Measurements from ENCODE around the gene PLAU. TPM values are rescaled to one million over a fixed set of nuclear protein-coding genes. Genes with fewer than 3 reads are reported as not detected.

The PLAU gene
- total and polyA plus RNA-seq, 2 experiments from 2014 or later = 5.2 to 11.1 TPM

GRCh38 chr10:73965890-73966768, 55.2 kb downstream of the PLAU start:
- DNase-seq (ENCODE audit: low spot score) = peak; percentile 88
- Histone ChIP-seq H3K4me2 (peak overlapping the region; percentile 50), H3K79me2 (no peaks in the 10 kb centered on the region), H3K9me3 (ENCODE audit: low read depth) (no peaks in the 10 kb centered on the region), H3K4me1 (ENCODE audit: insufficient read depth) (peaks cover 27% of the 10 kb centered on the region), H3K9me2 (replicated peaks; ENCODE audit: insufficient read depth) (no peaks in the 10 kb centered on the region), H3K27me3 (no peaks in the 10 kb centered on the region), H4K20me1 (ENCODE audit: insufficient read depth, poor library complexity, severe bottlenecking) (no peaks in the 10 kb centered on the region), H3K27ac (peak overlapping the region; percentile 89), H3K4me3 (no peak overlapping the region), H3K36me3 (replicated peaks; ENCODE audit: insufficient read depth, low read depth) (no peaks in the 10 kb centered on the region), H2AFZ (peak overlapping the region; percentile 13)
- no peak for TF ChIP-seq EZH2phosphoT487 (IDR thresholded peaks at IDR 0.05; ENCODE audit: low read depth, severe bottlenecking, unreplicated experiment)
- no peak for TF ChIP-seq EZH2 (IDR thresholded peaks at IDR 0.05; ENCODE audit: borderline replicate concordance)
- no peak for TF ChIP-seq CTCF (IDR thresholded peaks at IDR 0.05; ENCODE audit: poor library complexity)
- 11% methylated on average over 16 of the region's 16 CpGs for WGBS (ENCODE audit: low lambda C conversion rate, missing lambda C conversion rate)

- no peaks in the 10 kb centered on the region for H3K36me3 ChIP-seq (replicated peaks; ENCODE audit: insufficient read depth, low read depth)
- H3K9me2 ChIP-seq (replicated peaks; ENCODE audit: insufficient read depth) = no peaks in the 10 kb centered on the region
- no peak for DNase-seq (ENCODE audit: low spot score)
- no peaks in the 10 kb centered on the region for H4K20me1 ChIP-seq (ENCODE audit: insufficient read depth, poor library complexity, severe bottlenecking)
- no peak overlapping the region for H2AFZ ChIP-seq
- TF ChIP-seq EZH2phosphoT487 (IDR thresholded peaks at IDR 0.05; ENCODE audit: low read depth, severe bottlenecking, unreplicated experiment) = no peak
- TF ChIP-seq EZH2 (IDR thresholded peaks at IDR 0.05; ENCODE audit: borderline replicate concordance) = no peak
- no peak for TF ChIP-seq CTCF (IDR thresholded peaks at IDR 0.05; ENCODE audit: poor library complexity)
- H3K4me3 ChIP-seq = no peak overlapping the region
- H3K9me3 ChIP-seq (ENCODE audit: low read depth) = no peaks in the 10 kb centered on the region
- peaks cover 27% of the 10 kb centered on the region for H3K4me1 ChIP-seq (ENCODE audit: insufficient read depth)
- WGBS (ENCODE audit: low lambda C conversion rate, missing lambda C conversion rate) = 83% methylated on average over 4 of the region's 4 CpGs
- no peak overlapping the region for H3K4me2 ChIP-seq
- H3K79me2 ChIP-seq = no peaks in the 10 kb centered on the region
- H3K27me3 ChIP-seq = no peaks in the 10 kb centered on the region
- peak overlapping the region; percentile 85 for H3K27ac ChIP-seq
Measured at GRCh38 chr10:73967022-73967429, 56.1 kb downstream of the PLAU start.

Other genes starting within 250 kb of the PLAU start
- gene AGAP5, start 213.0 kb upstream of the PLAU start, total RNA-seq = 3.6 and 5.5 TPM in 2 replicates
- 1.9 and 2.4 TPM in 2 replicates for gene AGAP5, start 213.0 kb upstream of the PLAU start, polyA plus RNA-seq
- 59.4 and 60.2 TPM in 2 replicates for gene SEC24C, start 166.8 kb upstream of the PLAU start, total RNA-seq
- gene SEC24C, start 166.8 kb upstream of the PLAU start, polyA plus RNA-seq = 46.8 and 47.6 TPM in 2 replicates
- gene CHCHD1, start 129.1 kb upstream of the PLAU start, total RNA-seq = 45.3 and 59.1 TPM in 2 replicates
- gene CHCHD1, start 129.1 kb upstream of the PLAU start, polyA plus RNA-seq = 86.1 and 95.2 TPM in 2 replicates
- 83.7 and 101 TPM in 2 replicates for gene ZSWIM8, start 125.5 kb upstream of the PLAU start, total RNA-seq
- 98.5 and 103 TPM in 2 replicates for gene ZSWIM8, start 125.5 kb upstream of the PLAU start, polyA plus RNA-seq
- 10.7 and 29.9 TPM in 2 replicates for gene NDST2, start 99.5 kb upstream of the PLAU start, total RNA-seq
- gene NDST2, start 99.5 kb upstream of the PLAU start, polyA plus RNA-seq = 21.1 and 24.9 TPM in 2 replicates
- gene CAMK2G, start 36.6 kb upstream of the PLAU start, total RNA-seq = 22.5 and 25.0 TPM in 2 replicates
- 5.2 and 5.9 TPM in 2 replicates for gene CAMK2G, start 36.6 kb upstream of the PLAU start, polyA plus RNA-seq
- gene VCL, start 87.0 kb downstream of the PLAU start, total RNA-seq = 77.3 and 93.4 TPM in 2 replicates
- gene VCL, start 87.0 kb downstream of the PLAU start, polyA plus RNA-seq = 60.8 and 64.0 TPM in 2 replicates
- 35.0 and 35.3 TPM in 2 replicates for gene AP3M1, start 239.7 kb downstream of the PLAU start, total RNA-seq
- gene AP3M1, start 239.7 kb downstream of the PLAU start, polyA plus RNA-seq = 28.2 and 30.1 TPM in 2 replicates
- 44.6 and 53.7 TPM in 2 replicates for gene ADK, start 240.1 kb downstream of the PLAU start, total RNA-seq
- 46.7 and 49.1 TPM in 2 replicates for gene ADK, start 240.1 kb downstream of the PLAU start, polyA plus RNA-seq

Data from hepatocyte (in vitro differentiated cells).